WTC11 (cell line): ENCODE measurements around the gene ANXA11.

ENCODE experiments used
- AR ChIP-seq: fragments of 250-450 bp; sonication (Bioruptor Pico); IDR thresholded peaks from 2 replicates; pipeline ENCODE4 v1.9.0; 2021; ENCODE audit warnings: mild to moderate bottlenecking
- CBFB ChIP-seq: sonication (generic); formaldehyde crosslinking; IDR thresholded peaks from 2 replicates; pipeline ENCODE4 v1.8.1; 2022; ENCODE audit warnings: mild to moderate bottlenecking, low read depth, missing genetic modification reagents
- NR2C2 ChIP-seq: sonication (generic); formaldehyde crosslinking; IDR thresholded peaks from 2 replicates; pipeline ENCODE4 v1.8.0; 2022; ENCODE audit warnings: mild to moderate bottlenecking, missing genetic modification reagents
- NR3C1 ChIP-seq: sonication (generic); formaldehyde crosslinking; conservative IDR thresholded peaks from 2 replicates; pipeline ENCODE4 v1.8.1; 2023; ENCODE audit warnings: low read depth, mild to moderate bottlenecking, missing genetic modification reagents
- USF1 ChIP-seq: sonication (generic); formaldehyde crosslinking; IDR thresholded peaks from 2 replicates; pipeline ENCODE4 v1.8.0; 2022; ENCODE audit warnings: mild to moderate bottlenecking, missing genetic modification reagents
- TF ChIP-seq, protein P1 (sequence below): sonication (generic); formaldehyde crosslinking; IDR thresholded peaks from 2 replicates; pipeline ENCODE4 v1.8.1; 2023; ENCODE audit warnings: mild to moderate bottlenecking, missing genetic modification reagents, moderate library complexity
- TF ChIP-seq, protein P2 (sequence below): sonication (generic); formaldehyde crosslinking; IDR thresholded peaks from 2 replicates; pipeline ENCODE4 v1.8.0; 2022; ENCODE audit warnings: mild to moderate bottlenecking, missing genetic modification reagents
- TF ChIP-seq, protein P3 (sequence below): fragments of 200-600 bp; IDR thresholded peaks from 2 replicates; pipeline ENCODE4 v1.8.0; 2022; ENCODE audit warnings: antibody characterized with exemption

DNA sequence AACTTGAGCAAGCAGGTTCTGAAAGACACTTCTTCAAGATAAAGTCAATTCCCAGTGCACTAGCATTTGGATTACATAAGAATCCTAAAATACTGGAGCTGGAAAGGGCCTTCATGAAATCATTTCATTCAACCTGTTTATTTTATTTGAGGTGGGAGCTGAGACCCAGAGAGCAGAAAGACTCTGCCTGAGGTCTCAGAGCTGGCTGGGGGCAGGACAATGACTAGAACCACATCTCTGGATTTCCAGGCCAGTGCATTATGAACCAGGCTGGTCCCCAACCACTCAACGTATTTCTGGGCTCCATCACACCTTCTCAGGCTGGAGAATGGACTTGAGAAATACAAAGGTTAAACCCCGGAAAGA, 8.4 kb downstream of the ANXA11 start:
- no peak for TF ChIP-seq NR3C1 (CRISPR knock-in tag)
- TF ChIP-seq NR2C2 (CRISPR knock-in tag), result no peak
- TF ChIP-seq, protein P1, sequence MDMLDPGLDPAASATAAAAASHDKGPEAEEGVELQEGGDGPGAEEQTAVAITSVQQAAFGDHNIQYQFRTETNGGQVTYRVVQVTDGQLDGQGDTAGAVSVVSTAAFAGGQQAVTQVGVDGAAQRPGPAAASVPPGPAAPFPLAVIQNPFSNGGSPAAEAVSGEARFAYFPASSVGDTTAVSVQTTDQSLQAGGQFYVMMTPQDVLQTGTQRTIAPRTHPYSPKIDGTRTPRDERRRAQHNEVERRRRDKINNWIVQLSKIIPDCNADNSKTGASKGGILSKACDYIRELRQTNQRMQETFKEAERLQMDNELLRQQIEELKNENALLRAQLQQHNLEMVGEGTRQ (CRISPR knock-in tag), result no peak
- TF ChIP-seq, protein P2, sequence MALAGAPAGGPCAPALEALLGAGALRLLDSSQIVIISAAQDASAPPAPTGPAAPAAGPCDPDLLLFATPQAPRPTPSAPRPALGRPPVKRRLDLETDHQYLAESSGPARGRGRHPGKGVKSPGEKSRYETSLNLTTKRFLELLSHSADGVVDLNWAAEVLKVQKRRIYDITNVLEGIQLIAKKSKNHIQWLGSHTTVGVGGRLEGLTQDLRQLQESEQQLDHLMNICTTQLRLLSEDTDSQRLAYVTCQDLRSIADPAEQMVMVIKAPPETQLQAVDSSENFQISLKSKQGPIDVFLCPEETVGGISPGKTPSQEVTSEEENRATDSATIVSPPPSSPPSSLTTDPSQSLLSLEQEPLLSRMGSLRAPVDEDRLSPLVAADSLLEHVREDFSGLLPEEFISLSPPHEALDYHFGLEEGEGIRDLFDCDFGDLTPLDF (CRISPR knock-in tag), result no peak
- TF ChIP-seq CBFB (CRISPR knock-in tag), result no peak
- no peak for TF ChIP-seq USF1 (CRISPR knock-in tag)
- no peak for TF ChIP-seq AR (CRISPR knock-in tag)
- TF ChIP-seq, protein P3, sequence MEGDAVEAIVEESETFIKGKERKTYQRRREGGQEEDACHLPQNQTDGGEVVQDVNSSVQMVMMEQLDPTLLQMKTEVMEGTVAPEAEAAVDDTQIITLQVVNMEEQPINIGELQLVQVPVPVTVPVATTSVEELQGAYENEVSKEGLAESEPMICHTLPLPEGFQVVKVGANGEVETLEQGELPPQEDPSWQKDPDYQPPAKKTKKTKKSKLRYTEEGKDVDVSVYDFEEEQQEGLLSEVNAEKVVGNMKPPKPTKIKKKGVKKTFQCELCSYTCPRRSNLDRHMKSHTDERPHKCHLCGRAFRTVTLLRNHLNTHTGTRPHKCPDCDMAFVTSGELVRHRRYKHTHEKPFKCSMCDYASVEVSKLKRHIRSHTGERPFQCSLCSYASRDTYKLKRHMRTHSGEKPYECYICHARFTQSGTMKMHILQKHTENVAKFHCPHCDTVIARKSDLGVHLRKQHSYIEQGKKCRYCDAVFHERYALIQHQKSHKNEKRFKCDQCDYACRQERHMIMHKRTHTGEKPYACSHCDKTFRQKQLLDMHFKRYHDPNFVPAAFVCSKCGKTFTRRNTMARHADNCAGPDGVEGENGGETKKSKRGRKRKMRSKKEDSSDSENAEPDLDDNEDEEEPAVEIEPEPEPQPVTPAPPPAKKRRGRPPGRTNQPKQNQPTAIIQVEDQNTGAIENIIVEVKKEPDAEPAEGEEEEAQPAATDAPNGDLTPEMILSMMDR, result no peak
